Panc1 (cell line): ENCODE data around the gene MAP6. TPM values are rescaled to one million over a fixed set of nuclear protein-coding genes. Genes with fewer than 3 reads are reported as not detected.
A peak's percentile ranks its signal among the peaks of the same experiment; 100 is the strongest.

ENCODE experiments used
- ATAC-seq: fragments of 200-7000 bp; cut with Tn5 transposase; 2 replicates; pipeline ENCODE4 v1.9.1; 2020; ENCODE audit warnings: mild to moderate bottlenecking, moderate library complexity
- BruUV-seq: library from RNA; stranded (reverse); fragments of 400-500 nt; replicated peaks from 2 replicates; lab custom pipeline; 2021; lab: Mats Ljungman, UMichigan
- CTCF ChIA-PET: fragments of 300-600 bp; sonication (Branson Sonifier 250); formaldehyde crosslinking; loops from one replicate; lab custom pipeline; 2022; ENCODE audit warnings: antibody characterized with exemption; lab: Charles Lee
- POLR2A ChIA-PET: fragments of 300-600 bp; sonication (Branson Sonifier 250); formaldehyde crosslinking; loops from one replicate; lab custom pipeline; 2022; ENCODE audit warnings: antibody characterized with exemption; lab: Charles Lee
- DNase-seq: peaks from one replicate; pipeline ENCODE4 v3.0.0-alpha.2; 2010; ENCODE audit warnings: low read depth, low spot score
- H3K27ac ChIP-seq: 2 replicates; pipeline ENCODE4 v1.5.1; 2011; ENCODE audit warnings: mild to moderate bottlenecking, low read length, inconsistent platforms
- H3K27me3 ChIP-seq: fragments of 200-500 bp; sonication (Bioruptor generic); 2 replicates; pipeline ENCODE4 v1.6.0; 2014; ENCODE audit warnings: low read length, inconsistent platforms; ENCODE audit not compliant: control insufficient read depth, insufficient read depth
- H3K36me3 ChIP-seq: fragments of 200-500 bp; sonication (Bioruptor generic); 2 replicates; pipeline ENCODE4 v1.5.1; 2014; ENCODE audit warnings: inconsistent platforms, mild to moderate bottlenecking, low read length, moderate library complexity; ENCODE audit not compliant: control insufficient read depth, insufficient read depth
- H3K4me1 ChIP-seq: 2 replicates; pipeline ENCODE4 v1.5.1; 2011; ENCODE audit warnings: inconsistent platforms, mild to moderate bottlenecking, low read length, moderate library complexity; ENCODE audit not compliant: control insufficient read depth, insufficient read depth
- H3K4me3 ChIP-seq, 2 experiments: 2 replicates each; pipeline ENCODE4 v1.5.1; 2011 to 2012; ENCODE audit warnings: low read depth in 2 of 2, low read length in 2 of 2, mild to moderate bottlenecking in 2 of 2, inconsistent platforms in 1 of 2, moderate library complexity in 1 of 2
- H3K9me3 ChIP-seq: fragments of 200-500 bp; sonication (Bioruptor generic); 2 replicates; pipeline ENCODE4 v1.5.1; 2014; ENCODE audit warnings: low read depth, mild to moderate bottlenecking, inconsistent platforms, low read length, moderate library complexity; ENCODE audit not compliant: control insufficient read depth, insufficient read depth
- CTCF ChIP-seq: fragments of 450-650 bp; IDR thresholded peaks from 2 replicates; pipeline ENCODE4 v1.5.1; 2017; ENCODE audit warnings: mild to moderate bottlenecking
- POLR2AphosphoS5 ChIP-seq: IDR thresholded peaks from 2 replicates; pipeline ENCODE4 v1.6.1; 2012; ENCODE audit warnings: mild to moderate bottlenecking, low read depth, low read length, moderate library complexity
- SIN3A ChIP-seq: IDR thresholded peaks from 2 replicates; pipeline ENCODE4 v1.6.1; 2012; ENCODE audit warnings: low read depth, mild to moderate bottlenecking, low read length, moderate library complexity, borderline replicate concordance; ENCODE audit not compliant: insufficient read depth
- TCF7L2 ChIP-seq: IDR thresholded peaks from 2 replicates; pipeline ENCODE4 v1.6.1; 2011; ENCODE audit warnings: mild to moderate bottlenecking, low read depth, low read length, inconsistent platforms
- in situ Hi-C: cut with HindIII; loops from 2 replicates; pipeline ENCODE4 v1.10.0; 2016; ENCODE audit warnings: low sequenced_read_pairs, low pct_unique_long_range_greater_than_20kb
- intact Hi-C: fragments of 100-400 bp; cut with micrococcal nuclease; formaldehyde crosslinking; loops from one replicate; pipeline ENCODE4 v1.10.0; 2022; ENCODE audit not compliant: unreplicated experiment
- total RNA-seq: library from RNA; stranded (reverse); gene quantifications from one replicate; pipeline ENCODE4 v1.2.1, GENCODE V29; 2021; ENCODE audit not compliant: unreplicated experiment
- TF ChIP-seq, protein P1 (sequence below), 2 experiments: IDR thresholded peaks; 2 replicates each; pipeline ENCODE4 v1.6.1; 2011 to 2012; ENCODE audit warnings: low read depth in 2 of 2, control low read depth in 1 of 2, low read length in 1 of 2, mild to moderate bottlenecking in 1 of 2, moderate library complexity in 1 of 2; ENCODE audit not compliant: insufficient read depth in 1 of 2

MAP6 gene
- total RNA-seq, 1 experiment from 2014 or later: 0.21 TPM

DNA sequence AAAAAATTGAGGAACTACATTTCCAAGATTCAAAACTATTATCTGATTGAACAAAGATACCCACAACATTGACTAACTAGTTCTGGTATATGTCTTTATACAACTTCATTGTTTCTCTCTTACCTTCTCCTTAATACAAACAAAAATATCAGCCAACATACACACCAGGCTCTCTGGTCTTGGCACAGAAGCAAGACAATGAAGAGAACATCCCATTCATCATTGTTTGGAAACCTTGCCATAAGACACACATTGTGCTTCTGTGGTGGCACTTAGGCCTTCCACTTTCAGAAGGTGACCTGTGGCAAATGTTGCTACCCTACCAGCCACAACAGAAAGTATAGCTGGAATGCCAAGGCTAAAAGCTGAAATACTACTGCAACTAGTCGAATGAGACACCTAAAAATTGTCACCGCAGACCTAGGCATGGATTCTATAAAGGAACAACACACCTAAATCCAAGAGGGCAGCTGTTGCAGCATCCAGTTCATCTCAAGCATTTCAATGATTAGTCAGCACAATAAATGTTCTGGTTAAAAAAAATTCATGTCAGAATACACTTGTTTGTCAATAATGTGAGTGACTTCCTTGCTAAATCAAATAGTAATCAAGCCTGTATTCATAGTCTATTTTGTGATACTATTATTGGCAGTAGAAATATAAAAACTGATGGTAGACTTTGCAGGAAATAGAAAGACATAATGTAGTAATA, 26.3 kb downstream of the MAP6 start:
- in situ Hi-C loops: no loop called here
- no peaks in the 10 kb centered on the region for H3K4me1 ChIP-seq
- intact Hi-C loops: no loop called here
- H3K36me3 ChIP-seq: no peaks in the 10 kb centered on the region
- no peak for ATAC-seq
- ChIA-PET CTCF (no interaction called here), POLR2A (no interaction called here)
- no peak overlapping the region for H3K27ac ChIP-seq
- TF ChIP-seq, protein P1, sequence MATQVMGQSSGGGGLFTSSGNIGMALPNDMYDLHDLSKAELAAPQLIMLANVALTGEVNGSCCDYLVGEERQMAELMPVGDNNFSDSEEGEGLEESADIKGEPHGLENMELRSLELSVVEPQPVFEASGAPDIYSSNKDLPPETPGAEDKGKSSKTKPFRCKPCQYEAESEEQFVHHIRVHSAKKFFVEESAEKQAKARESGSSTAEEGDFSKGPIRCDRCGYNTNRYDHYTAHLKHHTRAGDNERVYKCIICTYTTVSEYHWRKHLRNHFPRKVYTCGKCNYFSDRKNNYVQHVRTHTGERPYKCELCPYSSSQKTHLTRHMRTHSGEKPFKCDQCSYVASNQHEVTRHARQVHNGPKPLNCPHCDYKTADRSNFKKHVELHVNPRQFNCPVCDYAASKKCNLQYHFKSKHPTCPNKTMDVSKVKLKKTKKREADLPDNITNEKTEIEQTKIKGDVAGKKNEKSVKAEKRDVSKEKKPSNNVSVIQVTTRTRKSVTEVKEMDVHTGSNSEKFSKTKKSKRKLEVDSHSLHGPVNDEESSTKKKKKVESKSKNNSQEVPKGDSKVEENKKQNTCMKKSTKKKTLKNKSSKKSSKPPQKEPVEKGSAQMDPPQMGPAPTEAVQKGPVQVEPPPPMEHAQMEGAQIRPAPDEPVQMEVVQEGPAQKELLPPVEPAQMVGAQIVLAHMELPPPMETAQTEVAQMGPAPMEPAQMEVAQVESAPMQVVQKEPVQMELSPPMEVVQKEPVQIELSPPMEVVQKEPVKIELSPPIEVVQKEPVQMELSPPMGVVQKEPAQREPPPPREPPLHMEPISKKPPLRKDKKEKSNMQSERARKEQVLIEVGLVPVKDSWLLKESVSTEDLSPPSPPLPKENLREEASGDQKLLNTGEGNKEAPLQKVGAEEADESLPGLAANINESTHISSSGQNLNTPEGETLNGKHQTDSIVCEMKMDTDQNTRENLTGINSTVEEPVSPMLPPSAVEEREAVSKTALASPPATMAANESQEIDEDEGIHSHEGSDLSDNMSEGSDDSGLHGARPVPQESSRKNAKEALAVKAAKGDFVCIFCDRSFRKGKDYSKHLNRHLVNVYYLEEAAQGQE (IDR thresholded peaks at IDR 0.05; ENCODE audit: insufficient read depth in 1 of 2, low read depth in 2 of 2, low read length in 1 of 2): no peak
- no peak for TF ChIP-seq CTCF
- no peak for TF ChIP-seq POLR2AphosphoS5
- no peak for TF ChIP-seq TCF7L2
- TF ChIP-seq SIN3A: no peak
- no peaks in the 10 kb centered on the region for H3K9me3 ChIP-seq
- no peak overlapping the region for H3K4me3 ChIP-seq
- BruUV-seq: no TSS peak
- peaks cover 15% of the 10 kb centered on the region; the same call in 1 of the 2 replicates for H3K27me3 ChIP-seq
- no peak for DNase-seq

GRCh38 chr11:75639762-75640181, 29.1 kb downstream of the MAP6 start:
- intact Hi-C loops: no loop called here
- TF ChIP-seq SIN3A (no peak), TCF7L2 (no peak), POLR2AphosphoS5 (no peak), CTCF (no peak)
- TF ChIP-seq, protein P1 (IDR thresholded peaks at IDR 0.05; ENCODE audit: insufficient read depth in 1 of 2, low read depth in 2 of 2, low read length in 1 of 2): no peak
- POLR2A ChIA-PET: no interaction called here
- Histone ChIP-seq H3K36me3 (no peaks in the 10 kb centered on the region), H3K27ac (no peak overlapping the region), H3K27me3 (peaks cover 11% of the 10 kb centered on the region; the same call in 1 of the 2 replicates), H3K4me1 (no peaks in the 10 kb centered on the region), H3K4me3 (no peak overlapping the region), H3K9me3 (no peaks in the 10 kb centered on the region)
- DNase-seq (no peak), ATAC-seq (0 out of 2 replicates have a peak, but pooled peaks have one; percentile 26)
- CTCF ChIA-PET: no interaction called here
- no TSS peak for BruUV-seq
- in situ Hi-C loops: no loop called here
